IPS-20b (cell line): ENCODE results near the gene TOX2.

Experiments used
- H3K27ac ChIP-seq: one replicate; pipeline ENCODE4 v1.5.1; 2013; ENCODE audit warnings: low read length
- H3K27me3 ChIP-seq: 2 replicates; pipeline ENCODE4 v1.6.1; 2013; ENCODE audit warnings: mild to moderate bottlenecking, low read length, inconsistent platforms; ENCODE audit not compliant: insufficient read depth
- H3K36me3 ChIP-seq: 2 replicates; pipeline ENCODE4 v1.6.1; 2013; ENCODE audit warnings: low read depth, mild to moderate bottlenecking, inconsistent platforms, low read length, moderate library complexity; ENCODE audit not compliant: insufficient read depth
- H3K4me1 ChIP-seq: 2 replicates; pipeline ENCODE4 v1.6.1; 2013; ENCODE audit warnings: mild to moderate bottlenecking, control low read depth, inconsistent platforms, low read length, moderate library complexity; ENCODE audit not compliant: insufficient read depth
- H3K4me3 ChIP-seq: 2 replicates; pipeline ENCODE4 v1.5.1; 2013; ENCODE audit warnings: mild to moderate bottlenecking, low read length, inconsistent platforms
- H3K9ac ChIP-seq: 2 replicates; pipeline ENCODE4 v1.6.1; 2013; ENCODE audit warnings: low read depth, mild to moderate bottlenecking, inconsistent platforms, low read length, moderate library complexity
- H3K9me3 ChIP-seq: 2 replicates; pipeline ENCODE4 v1.6.1; 2013; ENCODE audit warnings: mild to moderate bottlenecking, low read depth, low read length, inconsistent platforms; ENCODE audit not compliant: insufficient read depth

Gene TOX2

DNA sequence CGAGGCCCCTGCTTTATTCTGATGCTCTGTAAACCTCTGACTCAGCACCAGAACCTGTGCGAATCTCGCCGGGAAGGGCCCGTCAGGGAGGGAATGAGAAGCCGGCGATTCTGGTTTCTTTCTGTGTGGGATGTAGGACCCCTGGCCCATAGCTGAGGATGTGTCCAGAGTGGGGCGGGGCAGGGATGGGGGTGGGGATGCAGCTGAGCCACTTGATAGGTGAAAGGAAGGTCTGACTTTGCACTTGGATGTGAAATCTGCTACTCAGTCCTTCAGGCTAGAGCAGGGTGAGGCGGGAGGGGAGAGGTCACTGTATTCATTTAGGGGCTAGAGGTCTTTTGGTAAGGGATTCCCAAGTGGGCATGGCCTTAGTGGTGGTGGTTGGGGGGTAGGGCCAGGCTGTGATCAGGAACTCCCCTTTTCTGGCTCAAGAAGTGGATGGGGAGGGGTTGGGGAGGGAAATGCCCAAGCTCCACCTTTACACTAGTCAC lies 2.3 kb downstream of the TOX2 start:
- Histone ChIP-seq H3K27ac (no peak overlapping the region), H3K27me3 (peaks cover 52% of the 10 kb centered on the region), H3K36me3 (no peaks in the 10 kb centered on the region), H3K4me3 (no peak overlapping the region), H3K4me1 (no peaks in the 10 kb centered on the region), H3K9ac (no peak overlapping the region), H3K9me3 (peaks cover 9% of the 10 kb centered on the region; the same call in 1 of the 2 replicates)

DNA sequence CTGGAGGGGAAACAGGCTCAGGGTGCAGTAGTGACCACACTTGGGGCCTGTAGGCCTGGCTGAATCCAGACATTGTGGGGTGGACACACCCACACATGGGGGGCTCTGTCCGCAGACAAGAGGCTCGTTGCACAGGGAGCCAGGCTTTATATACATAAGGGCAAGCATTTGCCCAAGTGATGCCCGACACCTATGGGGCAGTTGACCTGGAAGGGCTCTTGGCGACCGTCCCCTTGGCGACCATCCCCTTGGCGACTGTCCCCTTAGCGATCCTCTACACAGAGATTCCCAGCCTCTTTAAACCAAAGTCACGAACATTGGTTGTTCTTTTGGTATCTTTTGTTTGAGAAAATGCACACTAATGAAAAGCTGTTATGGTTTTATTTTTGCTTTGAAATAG lies 2.7 kb downstream of the TOX2 start:
- H3K36me3 ChIP-seq, result no peaks in the 10 kb centered on the region
- no peak overlapping the region for H3K4me3 ChIP-seq
- no peaks in the 10 kb centered on the region for H3K4me1 ChIP-seq
- peaks cover 52% of the 10 kb centered on the region for H3K27me3 ChIP-seq
- H3K9ac ChIP-seq, result no peak overlapping the region
- H3K9me3 ChIP-seq, result peaks cover 5% of the 10 kb centered on the region; the same call in 1 of the 2 replicates
- no peak overlapping the region for H3K27ac ChIP-seq

DNA sequence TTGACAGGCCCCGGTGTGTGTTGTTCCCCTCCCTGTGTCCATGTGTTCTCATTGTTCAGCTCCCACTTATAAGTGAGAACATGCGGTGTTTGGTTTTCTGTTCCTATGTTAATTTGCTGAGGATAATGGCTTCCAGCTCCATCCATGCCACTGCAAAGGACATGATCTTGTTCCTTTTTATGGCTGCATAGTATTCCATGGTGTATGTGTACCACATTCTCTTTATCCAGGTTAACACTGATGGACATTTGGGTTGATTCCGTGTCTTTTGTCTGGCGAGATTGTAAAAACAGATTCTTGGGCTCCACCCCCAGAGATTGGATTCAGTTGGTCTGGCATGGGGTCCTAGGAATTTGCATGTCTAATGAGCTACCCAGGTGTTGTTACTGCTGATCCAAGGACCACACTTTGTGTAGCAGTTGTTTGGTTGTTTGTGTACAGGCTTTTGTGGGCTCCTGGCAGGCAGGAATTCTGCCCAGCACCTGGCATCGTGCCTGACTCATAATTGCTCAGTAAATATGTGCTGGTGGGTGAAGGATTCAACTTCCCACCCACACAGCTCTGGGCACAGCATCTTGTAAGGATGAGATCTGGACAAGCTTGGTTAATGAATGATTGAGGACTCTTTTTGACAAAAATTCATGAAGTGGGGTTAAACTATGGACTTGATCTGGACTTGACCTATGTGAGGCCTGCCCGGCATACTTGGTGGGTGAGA lies 5.2 kb downstream of the TOX2 start:
- peaks cover 42% of the 10 kb centered on the region for H3K27me3 ChIP-seq

DNA sequence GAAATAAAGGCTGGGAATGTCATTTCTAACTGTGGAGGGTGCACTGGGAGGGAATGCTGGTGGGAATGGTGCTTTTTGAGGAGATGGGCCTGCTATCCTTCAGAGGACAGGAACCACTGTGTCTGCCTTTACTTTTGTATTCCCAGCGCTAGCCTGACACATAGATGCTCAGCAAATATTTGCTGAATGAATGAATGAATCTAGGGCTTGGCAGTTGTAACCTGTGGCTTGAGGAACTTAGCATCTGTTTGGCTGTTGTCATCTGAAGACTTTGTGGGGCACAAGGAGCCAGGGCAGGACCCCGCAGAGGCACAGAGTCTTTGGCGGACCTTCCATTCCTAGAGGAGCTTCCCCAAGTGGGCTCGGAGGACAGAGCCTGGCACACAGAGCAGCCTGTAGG lies 6.1 kb downstream of the TOX2 start:
- no peak overlapping the region for H3K27ac ChIP-seq
- H3K9me3 ChIP-seq, result no peaks in the 10 kb centered on the region
- 0 out of 2 replicates have a peak, but pooled peaks cover under 1% of the 10 kb centered on the region for H3K4me1 ChIP-seq
- no peaks in the 10 kb centered on the region for H3K36me3 ChIP-seq
- peaks cover 32% of the 10 kb centered on the region for H3K27me3 ChIP-seq
- H3K4me3 ChIP-seq, result no peak overlapping the region
- H3K9ac ChIP-seq, result no peak overlapping the region

More for the DNA sequence above, 5.2 kb downstream of the TOX2 start:
- no peak overlapping the region for H3K4me3 ChIP-seq
- H3K9me3 ChIP-seq, result no peaks in the 10 kb centered on the region
- no peak overlapping the region for H3K27ac ChIP-seq
- H3K36me3 ChIP-seq, result no peaks in the 10 kb centered on the region
- H3K4me1 ChIP-seq, result no peaks in the 10 kb centered on the region
- no peak overlapping the region for H3K9ac ChIP-seq

DNA sequence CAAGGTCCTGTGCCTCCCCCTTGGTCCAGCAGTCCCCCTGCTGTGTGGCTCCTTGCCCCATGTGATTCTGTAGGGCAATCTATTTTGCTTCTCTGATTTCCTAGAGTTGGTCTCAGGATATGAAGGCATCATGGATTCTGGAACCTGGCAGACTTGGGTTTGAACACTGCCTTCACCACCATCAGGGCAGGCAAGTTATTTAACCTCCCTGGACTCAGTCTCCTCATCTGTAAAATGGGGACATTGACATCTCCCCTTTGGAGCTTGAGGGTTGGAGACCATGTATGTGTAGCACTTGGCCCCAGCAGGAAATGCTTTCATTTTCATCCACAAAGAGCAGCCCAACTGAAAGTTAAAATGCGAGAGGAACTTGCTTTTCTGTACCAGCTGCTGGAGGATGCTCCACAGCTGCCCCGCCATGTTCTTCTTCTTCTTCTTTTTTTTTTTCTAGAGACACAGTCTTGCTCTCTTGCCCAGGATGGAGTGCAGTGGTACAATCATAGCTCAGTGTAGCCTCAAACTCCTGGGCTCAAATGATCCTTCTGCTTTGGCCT lies 6.7 kb downstream of the TOX2 start:
- H3K9me3 ChIP-seq, result no peaks in the 10 kb centered on the region
- peaks cover 5% of the 10 kb centered on the region; the same call in 1 of the 2 replicates for H3K4me1 ChIP-seq
- H3K4me3 ChIP-seq, result no peak overlapping the region
- H3K9ac ChIP-seq, result no peak overlapping the region
- H3K27ac ChIP-seq, result no peak overlapping the region
- no peaks in the 10 kb centered on the region for H3K36me3 ChIP-seq
- peaks cover 27% of the 10 kb centered on the region for H3K27me3 ChIP-seq

DNA sequence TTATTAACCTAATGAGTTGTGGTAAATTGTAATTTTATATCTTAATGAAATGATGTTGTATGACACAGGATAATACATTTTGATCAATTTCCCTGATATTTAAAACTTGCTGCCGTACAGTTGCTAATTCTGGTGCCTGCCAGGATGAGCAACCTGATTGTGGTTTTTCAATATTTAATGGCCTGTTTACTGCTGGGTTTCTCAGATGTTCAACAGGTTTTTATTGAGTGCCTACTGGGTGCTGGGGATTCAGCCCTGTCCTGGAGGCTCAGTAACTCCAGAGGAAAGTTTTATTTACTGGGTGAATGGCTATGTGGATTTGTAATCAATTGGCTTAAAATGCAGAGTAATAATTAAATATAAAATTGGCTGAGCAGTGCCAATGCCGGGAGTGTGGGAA lies 8.0 kb downstream of the TOX2 start:
- Histone ChIP-seq H3K27ac (no peak overlapping the region), H3K36me3 (no peaks in the 10 kb centered on the region), H3K4me1 (peaks cover 9% of the 10 kb centered on the region), H3K9me3 (no peaks in the 10 kb centered on the region), H3K27me3 (peaks cover 14% of the 10 kb centered on the region), H3K4me3 (no peak overlapping the region), H3K9ac (no peak overlapping the region)

DNA sequence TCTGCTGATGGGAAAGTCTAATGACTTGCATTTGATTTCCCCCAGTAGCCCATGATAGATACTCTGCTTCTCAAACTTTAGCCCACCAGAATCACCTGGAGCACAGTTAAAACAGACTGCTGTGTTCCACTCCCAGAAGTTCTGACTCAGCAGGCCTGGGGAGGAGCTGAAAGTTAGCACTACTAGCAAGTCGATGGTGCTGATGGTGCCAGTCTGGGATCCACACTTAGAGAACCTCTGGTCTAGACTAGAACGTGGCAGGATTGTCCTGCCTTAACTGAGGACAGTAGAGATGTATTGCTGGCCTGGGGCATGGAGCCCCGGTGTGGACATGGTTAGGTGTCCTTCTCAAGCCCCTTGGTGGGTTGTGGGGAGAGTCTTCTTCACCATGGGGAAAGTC lies 8.7 kb downstream of the TOX2 start:
- H3K9me3 ChIP-seq, result no peaks in the 10 kb centered on the region
- H3K4me1 ChIP-seq, result peaks cover 9% of the 10 kb centered on the region
- no peak overlapping the region for H3K9ac ChIP-seq

DNA sequence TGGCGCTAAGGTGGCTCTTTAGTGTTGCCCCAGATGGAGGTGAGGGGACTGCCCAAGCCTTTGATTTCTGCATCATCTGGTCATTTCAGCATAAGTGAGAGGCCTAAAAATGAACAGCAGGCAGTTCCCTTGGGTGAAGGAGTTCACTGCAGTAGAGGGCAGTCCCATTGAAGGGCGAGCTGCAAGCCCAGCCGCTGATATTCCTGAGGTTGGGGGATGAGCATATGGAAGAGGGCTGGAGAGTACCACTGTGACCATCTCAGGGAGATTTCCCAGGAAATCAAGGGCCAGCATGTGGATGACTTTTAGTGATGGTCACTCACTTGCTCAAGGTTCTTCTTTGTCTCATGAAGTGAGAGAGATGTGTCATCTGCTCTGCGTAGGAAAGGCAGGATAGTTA lies 9.3 kb downstream of the TOX2 start:
- Histone ChIP-seq H3K4me3 (no peak overlapping the region), H3K9me3 (no peaks in the 10 kb centered on the region), H3K9ac (no peak overlapping the region), H3K4me1 (peaks cover 9% of the 10 kb centered on the region), H3K36me3 (no peaks in the 10 kb centered on the region), H3K27me3 (0 out of 2 replicates have a peak, but pooled peaks cover 2% of the 10 kb centered on the region), H3K27ac (no peak overlapping the region)

More for the DNA sequence above, 8.7 kb downstream of the TOX2 start:
- H3K27ac ChIP-seq, result no peak overlapping the region
- peaks cover 7% of the 10 kb centered on the region; the same call in 1 of the 2 replicates for H3K27me3 ChIP-seq
- no peaks in the 10 kb centered on the region for H3K36me3 ChIP-seq
- H3K4me3 ChIP-seq, result no peak overlapping the region

DNA sequence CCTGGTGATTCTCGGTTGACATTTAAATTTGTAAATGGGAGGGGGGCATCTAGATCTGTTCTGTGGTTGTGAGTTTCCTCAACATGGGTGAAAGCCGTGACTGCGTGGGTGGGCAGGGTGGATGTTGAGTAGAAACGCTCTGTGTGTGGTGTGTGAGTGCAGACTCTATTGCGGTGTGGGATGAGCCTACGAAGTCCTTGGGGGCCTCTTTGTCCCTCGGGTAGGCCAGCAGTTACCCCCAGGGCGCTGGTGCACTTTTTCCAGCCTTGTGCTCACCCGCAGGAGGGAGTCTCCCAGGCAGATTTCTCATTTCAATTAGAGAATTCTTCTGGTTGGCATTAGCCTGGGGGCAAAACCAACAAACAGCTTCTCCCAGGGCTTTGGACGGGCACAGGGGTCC lies 10.6 kb downstream of the TOX2 start:
- no peak overlapping the region for H3K4me3 ChIP-seq
- no peaks in the 10 kb centered on the region for H3K27me3 ChIP-seq
- H3K9me3 ChIP-seq, result no peaks in the 10 kb centered on the region
- H3K9ac ChIP-seq, result no peak overlapping the region
- H3K4me1 ChIP-seq, result peaks cover 9% of the 10 kb centered on the region
- H3K27ac ChIP-seq, result no peak overlapping the region
- no peaks in the 10 kb centered on the region for H3K36me3 ChIP-seq

DNA sequence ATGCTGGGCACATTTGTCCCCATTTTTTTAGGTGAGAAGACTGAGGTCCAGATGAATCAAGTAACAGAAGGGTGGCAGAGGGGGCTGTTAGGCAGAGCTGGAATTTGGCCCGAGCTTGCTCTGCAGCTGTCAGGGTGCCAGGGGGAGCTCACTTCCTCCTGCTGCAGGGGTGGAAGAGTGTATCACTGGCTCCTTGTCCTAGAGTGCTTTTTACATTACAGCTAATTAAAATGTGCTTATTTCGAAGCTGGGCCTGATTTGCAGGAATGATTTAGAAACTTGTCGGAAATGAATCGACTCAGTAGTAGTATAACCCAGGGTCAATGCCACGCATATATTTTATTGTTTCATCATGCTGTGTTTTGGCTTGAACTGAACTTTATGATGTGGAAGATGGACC lies 11.1 kb downstream of the TOX2 start:
- Histone ChIP-seq H3K4me3 (no peak overlapping the region), H3K27ac (no peak overlapping the region), H3K27me3 (no peaks in the 10 kb centered on the region), H3K36me3 (no peaks in the 10 kb centered on the region), H3K9me3 (no peaks in the 10 kb centered on the region), H3K9ac (no peak overlapping the region), H3K4me1 (peaks cover 9% of the 10 kb centered on the region)

DNA sequence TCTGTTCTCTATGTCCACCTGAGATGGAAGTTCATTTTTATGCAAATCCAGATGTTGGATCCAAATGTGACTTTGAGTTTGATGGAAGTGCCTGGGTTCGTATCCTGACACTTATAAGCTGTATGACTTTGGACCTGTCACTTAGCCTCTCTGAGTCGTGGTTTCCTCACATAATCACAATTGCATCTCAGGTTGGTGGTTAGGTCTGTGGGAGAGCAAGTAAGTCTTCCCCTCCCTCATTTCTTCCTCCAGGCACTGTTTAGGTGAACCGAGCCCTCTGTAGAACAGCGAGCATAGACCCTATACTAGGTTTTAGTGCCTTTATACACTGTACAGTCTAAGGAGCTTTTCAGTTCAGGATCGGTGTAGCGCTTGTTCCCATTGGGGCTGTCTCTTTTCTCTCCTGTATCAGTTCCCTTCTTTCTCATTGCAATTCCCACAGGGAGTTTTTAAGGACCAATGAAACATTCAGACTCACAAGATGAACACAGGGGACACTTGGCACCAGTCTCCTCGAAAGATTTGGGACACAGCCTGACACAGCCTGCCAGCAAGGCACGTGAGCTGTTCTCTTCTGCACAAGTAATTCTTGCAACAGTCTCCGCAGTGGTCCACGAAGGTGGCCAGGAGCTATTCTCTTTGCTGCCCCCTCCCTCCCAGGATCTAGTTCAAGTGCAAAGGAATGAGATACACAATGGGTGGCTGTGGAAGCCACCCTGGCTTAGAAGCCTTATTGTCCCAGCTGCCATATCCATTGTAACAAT lies 11.8 kb downstream of the TOX2 start:
- no peak overlapping the region for H3K9ac ChIP-seq
- H3K4me1 ChIP-seq, result peaks cover 9% of the 10 kb centered on the region
- no peaks in the 10 kb centered on the region for H3K27me3 ChIP-seq
- no peaks in the 10 kb centered on the region for H3K36me3 ChIP-seq
- H3K4me3 ChIP-seq, result no peak overlapping the region
- H3K27ac ChIP-seq, result no peak overlapping the region
- no peaks in the 10 kb centered on the region for H3K9me3 ChIP-seq
